ENCODE data around the gene ATP10A. TPM values are rescaled to one million over a fixed set of nuclear protein-coding genes. Genes with fewer than 3 reads are reported as not detected.
"Not testable (repeated sequence)": the region's sequence is repeated elsewhere in the genome, so short reads cannot be mapped to it uniquely, and the experiment has no call there.

The ATP10A gene
- polyA plus RNA-seq, 3 donors = 0.71 to 3.9 (median 0.92) TPM

DNA sequence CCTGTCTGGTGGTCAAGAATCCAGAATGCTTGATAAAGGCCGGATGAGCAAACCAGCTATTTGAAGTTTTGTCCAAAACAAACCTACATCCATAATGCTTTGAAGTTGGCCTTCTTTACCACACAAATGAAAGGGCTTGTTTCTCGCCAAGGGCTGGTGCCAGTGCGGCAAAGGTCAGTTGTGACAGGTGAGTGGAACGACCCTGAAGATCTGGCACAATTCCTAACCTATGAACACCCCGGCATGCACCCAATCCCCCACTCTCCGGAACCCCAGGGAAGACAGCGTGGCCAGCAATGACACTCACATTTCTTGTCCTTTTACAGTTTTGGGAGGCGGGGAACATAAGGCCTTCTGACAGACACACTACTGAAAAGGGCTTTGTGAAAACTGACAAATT lies 90.6 kb downstream of the ATP10A start:
- peaks cover 1 to 3% of the 10 kb centered on the region in 2 donors for H3K36me3 Mint-ChIP-seq
- peak overlapping the region in 3 of 7 donors; percentile 2 to 23 (median 19) for H3K27ac Mint-ChIP-seq
- H3K9me3 Mint-ChIP-seq = peaks cover 0 to 2% (median 0%) of the 10 kb centered on the region in 7 donors
- H3K27ac ChIP-seq (ENCODE audit: low read depth in 1 of 2, low read length in 2 of 2) = peak overlapping the region in 1 of 2 donors; percentile 29
- peaks cover 20% of the 10 kb centered on the region for H3K4me1 Mint-ChIP-seq
- 100% methylated on average over 2 of the region's 8 CpGs for WGBS (ENCODE audit: insufficient coverage)
- no peaks in the 10 kb centered on the region for H3K27me3 ChIP-seq (ENCODE audit: control insufficient read depth in 2 of 2, insufficient read depth in 2 of 2, low read length in 2 of 2)
- H3K4me2 ChIP-seq (replicated peaks; ENCODE audit: extremely low read depth, low read length, poor library complexity, severe bottlenecking) = no peak overlapping the region
- no peaks in the 10 kb centered on the region for H3K36me3 ChIP-seq (replicated peaks in 1 of 2; ENCODE audit: control insufficient read depth in 1 of 2, insufficient read depth in 2 of 2, low read length in 2 of 2)
- peaks cover 3 to 9% of the 10 kb centered on the region in 2 donors for H3K4me1 ChIP-seq (ENCODE audit: control insufficient read depth in 1 of 2, insufficient read depth in 2 of 2, low read length in 2 of 2)
- no peak overlapping the region for H3K4me3 ChIP-seq (replicated peaks in 1 of 3; ENCODE audit: low read depth in 2 of 3, low read length in 3 of 3)
- H3K79me2 ChIP-seq (ENCODE audit: insufficient read depth, low read length) = no peaks in the 10 kb centered on the region
- intact Hi-C loops (cut with micrococcal nuclease) = no loop called here
- H4K20me1 ChIP-seq (ENCODE audit: insufficient read depth, low read length) = no peaks in the 10 kb centered on the region
- no peak for DNase-seq
- no peaks in the 10 kb centered on the region for H3K9me3 ChIP-seq (replicated peaks in 1 of 2; ENCODE audit: control insufficient read depth in 1 of 2, insufficient read depth in 1 of 2, low read length in 2 of 2)
- TF ChIP-seq, protein P1, sequence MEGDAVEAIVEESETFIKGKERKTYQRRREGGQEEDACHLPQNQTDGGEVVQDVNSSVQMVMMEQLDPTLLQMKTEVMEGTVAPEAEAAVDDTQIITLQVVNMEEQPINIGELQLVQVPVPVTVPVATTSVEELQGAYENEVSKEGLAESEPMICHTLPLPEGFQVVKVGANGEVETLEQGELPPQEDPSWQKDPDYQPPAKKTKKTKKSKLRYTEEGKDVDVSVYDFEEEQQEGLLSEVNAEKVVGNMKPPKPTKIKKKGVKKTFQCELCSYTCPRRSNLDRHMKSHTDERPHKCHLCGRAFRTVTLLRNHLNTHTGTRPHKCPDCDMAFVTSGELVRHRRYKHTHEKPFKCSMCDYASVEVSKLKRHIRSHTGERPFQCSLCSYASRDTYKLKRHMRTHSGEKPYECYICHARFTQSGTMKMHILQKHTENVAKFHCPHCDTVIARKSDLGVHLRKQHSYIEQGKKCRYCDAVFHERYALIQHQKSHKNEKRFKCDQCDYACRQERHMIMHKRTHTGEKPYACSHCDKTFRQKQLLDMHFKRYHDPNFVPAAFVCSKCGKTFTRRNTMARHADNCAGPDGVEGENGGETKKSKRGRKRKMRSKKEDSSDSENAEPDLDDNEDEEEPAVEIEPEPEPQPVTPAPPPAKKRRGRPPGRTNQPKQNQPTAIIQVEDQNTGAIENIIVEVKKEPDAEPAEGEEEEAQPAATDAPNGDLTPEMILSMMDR (IDR thresholded peaks at IDR 0.05) = no peak
- peaks cover 0 to 4% (median 4%) of the 10 kb centered on the region in 3 donors for H3K27me3 Mint-ChIP-seq (ENCODE audit: low read depth in 3 of 3)
- no peak overlapping the region for H2AFZ ChIP-seq (ENCODE audit: insufficient read depth, low read depth, low read length, poor library complexity, severe bottlenecking)
- no peak overlapping the region for H3K4me3 Mint-ChIP-seq
- H3K9ac ChIP-seq (ENCODE audit: insufficient read depth, low read length, poor library complexity, severe bottlenecking) = no peak overlapping the region

DNA sequence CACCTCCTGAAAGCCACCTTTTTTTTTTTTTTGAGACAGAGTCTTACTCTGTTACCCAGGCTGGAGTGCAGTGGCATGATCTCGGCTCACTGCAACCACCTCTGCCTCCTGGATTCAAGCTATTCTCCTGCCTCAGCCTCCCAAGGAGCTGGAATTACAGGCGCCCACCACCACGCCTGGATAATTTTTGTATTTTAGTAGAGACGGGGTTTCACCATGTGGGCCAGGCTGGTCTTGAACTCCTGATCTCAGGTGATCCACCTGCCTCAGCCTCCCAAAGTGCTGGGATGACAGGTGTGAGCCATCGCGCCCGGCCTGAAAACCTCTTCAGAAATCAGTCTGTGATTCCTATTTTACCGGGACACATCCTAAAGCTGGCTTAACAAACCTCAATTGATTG lies 91.4 kb downstream of the ATP10A start:
- H3K27me3 Mint-ChIP-seq (ENCODE audit: low read depth in 3 of 3); H3K36me3 Mint-ChIP-seq; intact Hi-C loops (cut with micrococcal nuclease); H3K9me3 Mint-ChIP-seq; H2AFZ ChIP-seq (ENCODE audit: insufficient read depth, low read depth, low read length, poor library complexity, severe bottlenecking); H3K27me3 ChIP-seq (ENCODE audit: control insufficient read depth in 2 of 2, insufficient read depth in 2 of 2, low read length in 2 of 2); H3K4me3 Mint-ChIP-seq; H3K79me2 ChIP-seq (ENCODE audit: insufficient read depth, low read length); H3K9ac ChIP-seq (ENCODE audit: insufficient read depth, low read length, poor library complexity, severe bottlenecking); H4K20me1 ChIP-seq (ENCODE audit: insufficient read depth, low read length); H3K27ac ChIP-seq (ENCODE audit: low read depth in 1 of 2, low read length in 2 of 2); H3K4me3 ChIP-seq (replicated peaks in 1 of 3; ENCODE audit: low read depth in 2 of 3, low read length in 3 of 3); H3K9me3 ChIP-seq (replicated peaks in 1 of 2; ENCODE audit: control insufficient read depth in 1 of 2, insufficient read depth in 1 of 2, low read length in 2 of 2); DNase-seq; H3K36me3 ChIP-seq (replicated peaks in 1 of 2; ENCODE audit: control insufficient read depth in 1 of 2, insufficient read depth in 2 of 2, low read length in 2 of 2); H3K4me2 ChIP-seq (replicated peaks; ENCODE audit: extremely low read depth, low read length, poor library complexity, severe bottlenecking); H3K4me1 ChIP-seq (ENCODE audit: control insufficient read depth in 1 of 2, insufficient read depth in 2 of 2, low read length in 2 of 2): not testable (repeated sequence)
- 98% methylated on average over 7 of the region's 8 CpGs for WGBS (ENCODE audit: insufficient coverage)
- peaks cover 20% of the 10 kb centered on the region for H3K4me1 Mint-ChIP-seq
- peak overlapping the region in 1 of 7 donors; percentile 76 for H3K27ac Mint-ChIP-seq

Data from CD14-positive monocyte (primary cell).